Adrenal gland (tissue), 5 donors: Measurements from ENCODE around the gene DYNLL1.
"Not testable (repeated sequence)": the region's sequence is repeated elsewhere in the genome, so short reads cannot be mapped to it uniquely, and the experiment has no call there.

ENCODE experiments used
- CTCF ChIP-seq, 6 experiments: fragments of 450-650 bp in 4 of 6; fragments of 200-600 bp in 2 of 6; sonication (generic) in 1 of 6; IDR thresholded peaks; 1 replicate in 5 of 6; 2 replicates in 1 of 6; pipeline versions ENCODE4 v1.5.1 to v1.8.0; 2016 to 2021; ENCODE audit warnings: antibody characterized with exemption in 6 of 6, mild to moderate bottlenecking in 2 of 6, moderate library complexity in 1 of 6
- POLR2A ChIP-seq, 2 donors: fragments of 450-650 bp; IDR thresholded peaks; one replicate each; pipeline ENCODE4 v1.6.1; 2017; ENCODE audit warnings: antibody characterized with exemption in 2 of 2, mild to moderate bottlenecking in 2 of 2, moderate library complexity in 1 of 2
- donor health status: DM: no; HTN: no; CAD: no.

- TF ChIP-seq CTCF, POLR2A (IDR thresholded peaks at IDR 0.05): not testable (repeated sequence)
These were observed 23.4 kb downstream of the DYNLL1 start for GRCh38 chr12:120519324-120519723.
